ENCODE measurements around the gene ALPP. TPM values are rescaled to one million over a fixed set of nuclear protein-coding genes. Genes with fewer than 3 reads are reported as not detected.
"Not testable (repeated sequence)": the region's sequence is repeated elsewhere in the genome, so short reads cannot be mapped to it uniquely, and the experiment has no call there.

The ALPP gene
- total and polyA plus RNA-seq, 2 experiments from 2014 or later: not detected

DNA sequence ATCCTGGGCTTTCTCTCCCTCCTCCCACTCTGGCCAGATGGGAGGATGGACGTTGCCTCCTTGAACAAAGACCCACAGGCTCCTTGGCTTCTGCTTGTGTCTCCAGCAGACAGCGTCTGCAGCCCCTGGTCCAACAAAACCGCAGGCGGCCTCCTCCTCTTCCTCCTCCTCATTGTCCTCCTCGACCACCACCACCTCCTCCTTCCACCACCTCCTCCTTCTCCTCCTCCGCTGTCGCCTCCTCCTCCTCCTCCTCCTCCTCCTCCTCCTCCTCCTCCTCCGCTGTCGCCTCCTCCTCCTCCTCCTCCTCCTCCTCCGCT is 45.7 kb upstream of the ALPP start:
- Histone ChIP-seq H3K9ac (no peak overlapping the region), H3F3A (ENCODE audit: insufficient read depth) (no peaks in the 10 kb centered on the region), H2AFZ (no peak overlapping the region), H4K20me1 (ENCODE audit: insufficient read depth) (no peaks in the 10 kb centered on the region), H3K9me3 (ENCODE audit: low read depth) (no peaks in the 10 kb centered on the region), H3K36me3 (ENCODE audit: low read depth) (no peaks in the 10 kb centered on the region), H3K4me3 (no peak overlapping the region), H3K9me2 (ENCODE audit: insufficient read depth) (no peaks in the 10 kb centered on the region), H3K4me2 (ENCODE audit: unreplicated experiment) (no peak overlapping the region), H3K27ac (no peak overlapping the region), H3K4me1 (ENCODE audit: insufficient read depth) (no peaks in the 10 kb centered on the region), H3K27me3 (replicated peaks; ENCODE audit: insufficient read depth) (no peaks in the 10 kb centered on the region), H3K79me2 (ENCODE audit: insufficient read depth) (no peaks in the 10 kb centered on the region)
- WGBS, 2 experiments (ENCODE audit: low coverage in 1 of 2, low lambda C conversion rate in 2 of 2, missing lambda C conversion rate in 2 of 2): 75 to 83% methylated on average over 2 to 10 of the region's 10 CpGs
- DNase-seq: no peak
- TF ChIP-seq EZH2phosphoT487 (IDR thresholded peaks at IDR 0.05; ENCODE audit: insufficient read depth, low read depth) (no peak), EZH2 (IDR thresholded peaks at IDR 0.05; ENCODE audit: insufficient read depth, poor library complexity, severe bottlenecking) (no peak)
- in situ Hi-C loops (cut with MboI): no loop called here

DNA sequence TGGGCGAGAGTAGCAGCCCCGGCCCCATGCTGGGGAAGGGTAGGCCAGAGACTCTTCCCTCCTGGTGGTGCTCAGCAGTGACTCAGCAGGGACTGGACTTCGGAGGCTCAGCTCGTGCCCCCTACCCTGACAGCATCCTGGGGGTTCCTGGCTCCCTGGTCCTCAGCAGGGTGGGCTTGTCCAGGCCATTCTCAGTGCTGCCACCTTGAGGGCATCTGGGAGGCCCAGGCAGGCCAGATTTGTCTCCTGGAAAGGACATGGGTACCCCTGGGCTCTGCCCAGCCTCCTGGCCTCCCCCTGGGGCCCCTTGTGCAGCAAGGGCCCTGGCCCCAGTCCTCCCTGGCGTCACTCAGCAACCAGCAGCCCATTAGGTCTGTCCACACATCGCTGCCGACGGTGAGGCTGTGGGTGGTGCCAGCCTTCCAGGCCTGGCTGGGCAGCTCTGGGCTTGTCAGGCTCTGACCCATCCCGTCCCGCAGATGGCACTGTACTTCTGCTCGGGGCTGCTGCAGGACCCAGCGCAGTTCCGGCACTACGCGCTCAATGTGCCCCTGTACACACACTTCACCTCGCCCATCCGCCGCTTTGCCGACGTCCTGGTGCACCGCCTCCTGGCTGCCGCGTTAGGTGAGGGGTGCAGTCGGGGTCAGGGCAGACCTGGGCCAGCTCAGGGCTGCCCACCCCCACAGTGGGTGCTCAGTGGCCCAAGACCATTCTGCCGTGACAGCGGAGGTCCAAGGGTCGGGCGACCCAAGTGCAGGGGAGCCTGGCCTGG is 45.0 kb upstream of the ALPP start:
- TF ChIP-seq EZH2 (IDR thresholded peaks at IDR 0.05; ENCODE audit: insufficient read depth, poor library complexity, severe bottlenecking) (no peak), EZH2phosphoT487 (IDR thresholded peaks at IDR 0.05; ENCODE audit: insufficient read depth, low read depth) (no peak)
- 92 to 95% methylated on average over 24 to 28 of the region's 28 CpGs for whole genome bisulfite sequencing, 2 experiments (ENCODE audit: low coverage in 1 of 2, low lambda C conversion rate in 2 of 2, missing lambda C conversion rate in 2 of 2)

DNA sequence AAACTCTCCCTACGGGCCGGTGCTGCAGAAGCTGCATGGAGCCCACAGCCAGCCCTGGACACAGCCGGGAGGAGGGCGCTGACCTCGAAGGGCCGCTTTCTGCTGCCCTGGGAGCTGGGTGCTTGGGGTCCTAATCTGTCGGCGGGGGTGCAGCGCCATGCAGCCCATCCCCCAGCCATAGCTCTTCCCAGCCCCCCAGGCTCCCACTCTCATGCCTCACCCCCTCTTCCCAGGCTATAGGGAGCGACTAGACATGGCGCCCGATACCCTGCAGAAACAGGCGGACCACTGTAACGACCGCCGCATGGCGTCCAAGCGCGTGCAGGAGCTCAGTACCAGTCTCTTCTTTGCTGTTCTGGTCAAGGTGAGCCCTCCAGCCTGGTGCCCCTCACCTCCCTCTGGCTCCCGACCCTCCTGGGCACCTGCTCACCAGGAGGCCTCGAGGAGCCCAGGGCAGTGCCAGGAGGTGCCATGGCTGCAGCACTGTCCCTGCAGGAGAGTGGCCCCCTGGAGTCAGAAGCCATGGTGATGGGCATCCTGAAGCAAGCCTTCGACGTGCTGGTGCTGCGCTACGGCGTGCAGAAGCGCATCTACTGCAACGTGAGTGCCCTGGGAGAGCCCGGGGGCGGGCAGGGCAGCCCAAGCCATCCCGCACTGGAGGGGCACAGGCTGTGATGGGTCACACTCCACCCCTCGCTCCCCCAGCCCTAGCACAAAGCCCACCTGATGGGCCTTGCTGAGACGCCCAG is 44.2 kb upstream of the ALPP start:
- H3K4me3 ChIP-seq; H3K79me2 ChIP-seq (ENCODE audit: insufficient read depth); H3K9me3 ChIP-seq (ENCODE audit: low read depth); DNase-seq; H2AFZ ChIP-seq; H3K4me1 ChIP-seq (ENCODE audit: insufficient read depth); in situ Hi-C loops (cut with MboI); H3K27me3 ChIP-seq (replicated peaks; ENCODE audit: insufficient read depth); H3K36me3 ChIP-seq (ENCODE audit: low read depth); H3K4me2 ChIP-seq (ENCODE audit: unreplicated experiment); H3K27ac ChIP-seq; H3K9me2 ChIP-seq (ENCODE audit: insufficient read depth); H3K9ac ChIP-seq; H4K20me1 ChIP-seq (ENCODE audit: insufficient read depth); H3F3A ChIP-seq (ENCODE audit: insufficient read depth): not testable (repeated sequence)
- 93 to 94% methylated on average over 29 to 30 of the region's 33 CpGs for WGBS, 2 experiments (ENCODE audit: low coverage in 1 of 2, low lambda C conversion rate in 2 of 2, missing lambda C conversion rate in 2 of 2)

More for the DNA sequence above, 45.0 kb upstream of the ALPP start:
- Histone ChIP-seq H3K9me2 (ENCODE audit: insufficient read depth) (no peaks in the 10 kb centered on the region), H2AFZ (no peak overlapping the region), H3F3A (ENCODE audit: insufficient read depth) (no peaks in the 10 kb centered on the region), H3K9me3 (ENCODE audit: low read depth) (no peaks in the 10 kb centered on the region), H3K4me2 (ENCODE audit: unreplicated experiment) (no peak overlapping the region), H3K27ac (no peak overlapping the region), H3K27me3 (replicated peaks; ENCODE audit: insufficient read depth) (no peaks in the 10 kb centered on the region), H3K36me3 (ENCODE audit: low read depth) (no peaks in the 10 kb centered on the region), H4K20me1 (ENCODE audit: insufficient read depth) (no peaks in the 10 kb centered on the region), H3K4me1 (ENCODE audit: insufficient read depth) (no peaks in the 10 kb centered on the region), H3K4me3 (no peak overlapping the region), H3K79me2 (ENCODE audit: insufficient read depth) (no peaks in the 10 kb centered on the region), H3K9ac (no peak overlapping the region)
- in situ Hi-C loops (cut with MboI): no loop called here
- no peak for DNase-seq

DNA sequence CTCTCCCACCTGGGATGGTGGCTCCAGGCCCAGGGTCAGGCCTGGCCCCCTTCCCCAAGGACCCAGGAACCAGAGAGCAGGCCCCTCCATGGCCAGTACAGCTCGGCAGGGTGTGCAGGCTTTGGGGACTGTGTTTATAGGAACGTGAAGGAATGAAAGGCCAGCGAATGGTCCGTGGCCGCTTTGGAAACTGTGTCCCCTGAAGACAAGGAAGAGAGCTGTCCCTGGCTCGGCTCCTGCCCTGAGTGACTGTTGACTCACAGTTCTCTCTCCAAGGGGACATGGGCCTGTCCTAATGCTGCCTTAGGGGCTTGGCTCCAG is 43.7 kb upstream of the ALPP start:
- H4K20me1 ChIP-seq (ENCODE audit: insufficient read depth); H3K36me3 ChIP-seq (ENCODE audit: low read depth); H3K4me1 ChIP-seq (ENCODE audit: insufficient read depth); H3F3A ChIP-seq (ENCODE audit: insufficient read depth); DNase-seq; H3K27ac ChIP-seq; H3K9me2 ChIP-seq (ENCODE audit: insufficient read depth); H3K79me2 ChIP-seq (ENCODE audit: insufficient read depth); H2AFZ ChIP-seq; H3K4me3 ChIP-seq; in situ Hi-C loops (cut with MboI); H3K9me3 ChIP-seq (ENCODE audit: low read depth); H3K27me3 ChIP-seq (replicated peaks; ENCODE audit: insufficient read depth); H3K9ac ChIP-seq; H3K4me2 ChIP-seq (ENCODE audit: unreplicated experiment): not testable (repeated sequence)
- WGBS, 2 experiments (ENCODE audit: low coverage in 1 of 2, low lambda C conversion rate in 2 of 2, missing lambda C conversion rate in 2 of 2): 73 to 88% methylated on average over 3 to 6 of the region's 6 CpGs

DNA sequence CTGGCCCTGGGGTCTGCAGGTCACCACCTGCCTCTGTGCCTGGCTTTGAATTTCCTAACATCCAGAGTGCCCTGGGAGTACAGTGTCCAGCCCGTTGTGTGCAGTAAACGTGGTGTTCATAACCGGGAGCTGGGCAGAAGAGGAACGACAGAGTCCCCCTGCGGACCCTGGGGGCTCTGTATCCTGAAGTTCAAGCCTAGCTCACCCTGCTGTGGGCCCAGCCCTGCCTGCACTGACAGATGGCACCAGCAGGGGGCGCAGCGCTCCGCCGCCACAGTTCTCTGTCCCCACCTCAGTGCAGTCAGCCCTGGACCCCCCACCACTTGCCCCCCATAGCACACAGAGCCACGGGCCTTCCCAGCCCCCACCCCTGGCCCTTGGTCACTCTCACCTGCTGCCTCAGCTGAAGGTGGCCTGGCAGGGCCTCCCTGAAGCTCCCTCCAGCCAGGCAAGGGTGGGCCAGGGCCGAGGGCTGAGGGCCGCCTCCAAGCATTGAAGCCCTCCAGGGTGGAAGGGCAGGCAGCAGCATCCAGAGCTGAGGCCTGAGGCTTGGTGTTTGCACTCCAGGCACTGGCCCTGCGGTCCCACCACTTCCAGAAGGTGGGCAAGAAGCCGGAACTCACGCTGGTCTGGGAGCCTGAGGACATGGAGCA is 43.2 kb upstream of the ALPP start:
- WGBS, 2 experiments (ENCODE audit: low coverage in 1 of 2, low lambda C conversion rate in 2 of 2, missing lambda C conversion rate in 2 of 2): 56 to 69% methylated on average over 10 to 15 of the region's 15 CpGs
- H3K9ac ChIP-seq; H3K4me1 ChIP-seq (ENCODE audit: insufficient read depth); DNase-seq; H3K27ac ChIP-seq; H3K79me2 ChIP-seq (ENCODE audit: insufficient read depth); H3F3A ChIP-seq (ENCODE audit: insufficient read depth); H3K4me2 ChIP-seq (ENCODE audit: unreplicated experiment); H3K4me3 ChIP-seq; H4K20me1 ChIP-seq (ENCODE audit: insufficient read depth); in situ Hi-C loops (cut with MboI); H3K27me3 ChIP-seq (replicated peaks; ENCODE audit: insufficient read depth); H2AFZ ChIP-seq; H3K9me3 ChIP-seq (ENCODE audit: low read depth); H3K36me3 ChIP-seq (ENCODE audit: low read depth); H3K9me2 ChIP-seq (ENCODE audit: insufficient read depth): not testable (repeated sequence)

All from GM23248 (cell line).